NCI-H1048 (cell line): ENCODE data around the gene KLHL29.
"Not testable (repeated sequence)": the region's sequence is repeated elsewhere in the genome, so short reads cannot be mapped to it uniquely, and the experiment has no call there.

ENCODE experiments used
- DNase-seq: peaks from one replicate; lab custom pipeline; 2025; lab: John Stamatoyannopoulos, UW

The KLHL29 gene

DNA sequence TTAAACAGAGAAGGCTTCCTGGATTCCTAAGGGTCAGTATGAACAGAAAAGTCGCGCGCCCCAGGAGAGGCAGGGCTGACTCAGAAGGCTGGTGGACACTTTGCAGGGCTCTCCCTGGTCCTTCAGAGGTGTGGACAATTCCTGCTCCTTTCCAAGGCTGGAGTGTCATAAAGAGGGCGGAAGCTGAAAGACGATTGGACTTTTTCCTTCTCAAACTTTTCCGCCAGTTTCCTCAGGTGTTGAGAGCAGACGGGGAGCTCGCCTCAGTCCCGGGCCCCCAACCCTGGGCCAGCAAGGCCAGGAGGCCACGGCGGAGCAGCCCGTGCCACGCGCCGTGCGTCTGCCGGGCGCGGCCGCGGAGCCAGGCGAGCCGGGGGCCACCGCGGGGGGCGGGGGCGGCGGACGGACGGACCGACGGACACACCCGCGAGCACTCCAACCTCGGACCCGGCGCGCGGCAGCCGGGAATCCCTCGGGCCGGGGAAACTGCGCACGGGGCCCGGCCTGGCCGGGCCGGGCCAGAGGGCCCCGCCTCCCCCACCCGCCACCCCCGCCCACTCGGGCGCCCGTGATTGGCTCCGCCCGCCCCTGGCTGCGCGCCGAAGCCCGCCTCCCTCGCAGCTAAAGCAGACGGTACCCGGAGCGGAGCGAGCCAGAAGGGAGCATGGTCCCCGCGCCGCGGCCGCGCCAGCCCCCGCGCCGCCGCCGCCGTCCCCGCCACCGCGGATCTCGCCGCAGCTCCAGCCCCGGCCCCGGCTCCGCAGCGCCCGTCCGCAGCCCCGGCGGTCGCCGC lies at the start of gene KLHL29:
Gene KLHL29 (plus strand): TSS at position 629 of the 793 bp plus-strand sequence. CDS start 177,018 bp downstream, outside the sequence.
- peak; percentile 2 for DNase-seq

GRCh38 chr2:23335550-23335949 lies 49.4 kb upstream of the KLHL29 start:
- no peak for DNase-seq

DNA sequence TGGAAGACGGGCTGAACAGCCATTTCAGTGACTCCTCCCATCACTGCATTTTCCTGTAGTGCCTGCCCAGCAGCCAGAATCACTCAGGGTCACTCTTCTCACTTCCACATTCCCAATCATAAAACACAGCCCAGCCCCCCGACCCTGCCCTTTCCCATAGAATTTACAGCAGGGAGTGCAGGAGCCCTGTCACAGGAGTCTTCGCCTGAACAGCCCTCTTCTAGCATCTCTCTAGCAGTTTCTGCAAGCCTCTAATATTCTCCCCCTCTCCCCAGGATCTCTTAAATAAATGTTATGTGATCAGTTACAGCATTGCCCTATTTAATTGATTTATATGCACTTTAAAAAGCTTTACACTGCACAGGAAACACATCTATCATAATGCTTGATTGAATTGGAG lies 42.9 kb upstream of the KLHL29 start:
- DNase-seq = no peak

GRCh38 chr2:23346029-23346428 lies 39.0 kb upstream of the KLHL29 start:
- DNase-seq = no peak

DNA sequence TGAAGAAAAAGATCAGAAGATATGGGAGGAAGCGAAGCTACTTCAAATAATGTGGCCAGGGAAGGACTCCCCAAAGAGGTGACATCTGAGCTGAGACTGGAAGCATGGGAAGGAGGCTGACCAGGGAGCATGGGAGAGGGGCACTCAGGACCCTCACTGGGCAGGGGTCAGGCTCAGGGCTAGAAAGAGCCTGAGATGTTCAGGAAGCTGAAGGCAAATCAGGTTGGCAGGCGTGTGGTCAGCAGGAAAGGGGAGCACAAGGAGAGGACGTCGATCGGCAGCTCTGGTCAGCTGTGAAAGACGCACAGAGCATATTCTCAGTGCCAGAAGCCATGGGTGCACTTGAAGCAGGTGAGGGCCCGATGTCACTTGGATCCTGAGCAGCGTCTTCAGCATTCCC lies 38.2 kb upstream of the KLHL29 start:
- DNase-seq = no peak

DNA sequence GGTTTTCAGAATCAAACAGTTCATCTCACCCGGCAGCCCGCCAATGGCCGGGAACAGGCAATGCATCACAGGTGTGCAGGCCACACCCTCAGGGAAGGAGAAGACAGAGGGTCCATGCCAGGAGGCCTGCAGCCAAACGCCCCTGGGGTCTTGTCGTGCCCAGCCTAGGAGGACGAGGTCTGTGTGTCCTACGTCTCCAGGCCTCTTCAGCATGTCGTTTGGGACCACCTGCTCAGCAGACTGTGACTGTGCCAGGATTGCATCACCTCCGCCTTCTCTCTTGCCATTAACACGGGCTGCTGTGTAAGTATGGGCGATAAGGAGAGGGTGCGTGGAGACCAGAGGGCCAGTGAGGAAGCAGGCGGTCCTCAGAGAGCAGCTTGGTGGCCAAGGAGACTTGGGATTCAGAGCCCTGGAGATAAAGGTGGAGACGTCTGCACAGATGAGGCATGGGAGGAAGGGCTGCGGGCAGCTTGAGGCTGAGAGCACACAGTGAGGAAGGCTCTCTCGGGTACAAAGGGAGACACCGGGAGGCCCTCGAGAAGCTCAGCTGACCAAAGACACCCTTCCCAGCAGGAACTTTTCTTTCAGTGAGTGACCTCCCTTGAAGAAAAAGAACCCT lies 37.4 kb upstream of the KLHL29 start:
- DNase-seq = no peak

DNA sequence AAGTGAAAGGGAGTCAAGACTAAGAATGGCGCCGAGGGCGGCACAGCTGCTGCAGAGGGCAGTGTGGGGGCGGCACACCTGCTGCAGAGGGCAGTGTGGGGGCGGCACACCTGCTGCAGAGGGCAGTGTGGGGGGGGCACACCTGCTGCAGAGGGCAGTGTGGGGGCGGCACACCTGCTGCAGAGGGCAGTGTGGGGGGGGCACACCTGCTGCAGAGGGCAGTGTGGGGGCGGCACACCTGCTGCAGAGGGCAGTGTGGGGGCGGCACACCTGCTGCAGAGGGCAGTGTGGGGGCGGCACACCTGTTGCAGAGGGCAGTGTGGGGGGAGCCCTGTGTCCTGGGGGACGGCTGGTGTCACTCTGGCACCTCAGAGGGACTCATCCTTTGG lies 36.9 kb upstream of the KLHL29 start:
- DNase-seq = not testable (repeated sequence)

GRCh38 chr2:23349508-23349907 lies 35.5 kb upstream of the KLHL29 start:
- DNase-seq = no peak

- DNase-seq = no peak
Measured at GRCh38 chr2:23350041-23350791, 34.8 kb upstream of the KLHL29 start.

DNA sequence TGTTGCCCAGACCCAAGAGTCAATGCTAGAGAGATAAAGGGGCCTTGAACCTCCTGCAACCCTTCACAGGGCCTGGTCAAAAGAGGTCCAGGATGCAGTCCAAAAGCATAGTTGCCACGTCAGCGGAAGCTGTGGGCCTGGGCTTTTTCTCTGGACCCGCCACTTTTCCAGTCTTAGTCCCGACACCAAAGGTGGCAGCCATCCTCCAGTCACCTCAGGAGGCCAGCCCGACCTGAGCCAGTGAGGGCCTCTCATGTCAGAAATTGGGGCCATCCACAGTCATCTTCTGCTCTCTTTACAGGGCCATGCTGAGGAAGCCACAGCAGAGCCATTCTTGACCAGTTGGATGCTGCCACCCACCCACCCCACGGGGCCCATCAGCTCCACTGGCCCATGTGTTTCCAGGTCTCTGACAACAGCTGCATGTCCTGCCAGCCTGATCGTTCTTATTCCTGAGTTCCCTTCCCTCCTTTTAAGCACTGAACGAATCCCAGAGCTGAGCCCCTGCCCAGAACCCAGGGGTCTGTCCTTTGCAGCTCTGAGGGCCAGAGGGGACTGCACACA lies 34.1 kb upstream of the KLHL29 start:
- DNase-seq = no peak

- peak; percentile 51 for DNase-seq
Measured at GRCh38 chr2:23351388-23352141, 33.4 kb upstream of the KLHL29 start.

DNA sequence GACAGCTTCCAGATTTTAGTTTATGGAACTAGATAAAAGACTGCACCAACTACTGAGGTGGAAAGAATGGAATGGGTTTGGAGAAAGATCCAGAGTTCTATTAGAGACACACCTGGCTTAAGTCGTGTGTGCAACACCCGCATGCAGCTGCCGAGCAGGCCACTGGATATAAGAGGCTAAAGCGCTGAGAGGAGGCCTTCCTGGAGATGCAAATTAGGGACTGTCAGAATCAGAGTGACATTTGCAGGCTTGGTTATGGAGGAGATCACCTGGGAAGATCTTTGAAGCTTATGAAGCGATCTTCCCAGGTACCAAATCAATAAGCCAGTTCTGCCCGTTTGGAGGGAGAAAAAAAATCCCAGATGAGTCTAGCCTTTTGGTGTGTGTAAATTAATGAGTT lies 30.4 kb upstream of the KLHL29 start:
- DNase-seq = no peak

GRCh38 chr2:23355001-23355400 lies 30.0 kb upstream of the KLHL29 start:
- no peak for DNase-seq

DNA sequence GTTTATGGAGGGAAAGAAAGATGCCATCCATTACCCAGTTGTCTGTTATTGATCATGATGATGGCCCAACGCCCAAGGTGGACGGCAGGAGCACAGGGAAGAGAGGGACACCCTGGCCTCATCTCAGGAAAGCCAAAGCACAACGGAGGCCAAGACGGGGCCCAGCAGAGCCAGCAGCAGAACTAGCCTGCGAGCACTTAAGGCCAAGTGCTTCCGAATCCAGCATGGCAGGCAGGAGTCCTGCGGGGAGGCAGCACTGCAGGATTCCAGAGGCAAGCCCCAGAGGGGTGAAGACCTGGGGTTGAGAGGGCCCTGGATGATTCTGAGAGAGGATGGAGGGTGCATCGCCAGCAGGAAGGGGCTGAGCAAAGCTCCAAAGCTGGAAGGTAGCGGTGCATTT lies 28.3 kb upstream of the KLHL29 start:
- no peak for DNase-seq

DNA sequence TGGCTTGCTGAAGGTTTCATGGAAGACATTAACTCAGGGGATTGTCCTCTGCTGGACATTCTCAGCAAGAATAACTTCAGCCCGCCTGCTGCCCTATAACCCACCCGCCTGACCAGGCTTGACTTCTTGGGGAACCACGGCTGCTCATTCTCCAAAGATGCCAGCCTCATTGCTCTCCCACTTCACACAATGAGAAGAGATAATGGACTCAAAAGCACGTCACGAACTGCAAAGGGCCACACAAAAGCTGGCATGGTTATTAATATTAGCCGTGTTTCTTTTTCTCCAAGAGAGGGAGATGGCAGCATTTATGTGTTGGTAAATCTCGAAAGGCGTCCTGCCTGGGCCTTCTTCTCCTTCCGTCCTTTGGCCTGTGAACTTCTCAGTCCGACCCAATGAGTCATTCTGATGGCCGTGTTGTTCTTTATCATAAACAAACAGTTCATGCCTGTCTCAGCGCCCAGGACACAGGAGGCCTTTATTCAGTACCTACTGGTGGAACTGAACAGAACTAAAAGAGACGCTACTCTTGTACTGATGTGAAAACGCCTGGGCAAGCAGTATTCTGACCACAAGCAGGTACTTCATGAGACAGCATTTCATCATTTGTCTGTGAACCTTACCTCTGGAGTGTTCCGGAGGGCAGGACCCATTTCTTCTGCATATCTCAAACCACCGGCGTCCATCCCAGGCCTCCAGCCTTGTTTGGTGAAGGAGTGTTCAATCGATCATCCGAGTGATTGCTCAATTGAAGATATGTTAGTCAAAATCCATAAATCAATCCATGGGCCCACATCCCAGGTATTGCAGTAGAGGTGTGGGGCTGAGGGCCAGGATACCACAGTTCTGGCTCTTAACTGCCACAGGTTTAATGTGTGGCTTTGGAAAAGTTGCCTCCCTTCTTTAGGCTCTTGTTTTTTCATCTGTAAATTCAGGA lies 25.1 kb upstream of the KLHL29 start:
- no peak for DNase-seq

DNA sequence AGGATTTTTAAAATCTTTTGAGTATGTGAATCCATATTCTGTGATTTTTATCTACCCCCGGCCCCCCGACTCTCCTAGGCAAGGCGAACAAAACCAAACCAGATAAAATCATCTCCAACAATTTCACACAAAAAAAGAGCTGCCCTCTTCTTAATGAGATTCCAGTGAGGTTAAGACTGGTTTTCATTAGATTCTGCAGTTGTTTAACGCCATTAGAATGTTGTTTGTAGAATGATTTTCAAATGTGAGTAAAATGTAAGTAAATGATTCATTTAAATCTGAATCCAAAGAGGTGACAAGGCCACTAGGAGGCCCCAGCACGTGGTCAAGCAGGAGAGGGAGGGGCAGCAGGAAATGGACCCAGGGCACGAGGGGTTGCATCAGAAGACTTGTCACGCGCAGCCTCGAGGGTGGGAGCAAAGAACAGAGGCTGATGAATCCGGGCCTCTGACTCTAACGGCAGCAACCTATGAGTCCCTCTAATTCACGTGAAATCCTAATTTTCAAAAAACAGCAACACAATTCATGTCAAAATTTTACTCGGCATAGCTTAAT lies 24.3 kb upstream of the KLHL29 start:
- DNase-seq = no peak

- DNase-seq = no peak
Measured at GRCh38 chr2:23361152-23361551, 23.8 kb upstream of the KLHL29 start.

- DNase-seq = no peak
Measured at GRCh38 chr2:23363268-23363667, 21.7 kb upstream of the KLHL29 start.

- DNase-seq = no peak
Measured at GRCh38 chr2:23363831-23364230, 21.1 kb upstream of the KLHL29 start.

GRCh38 chr2:23366720-23367119 lies 18.3 kb upstream of the KLHL29 start:
- no peak for DNase-seq
